HepG2 (cell line): Measurements from ENCODE around the gene TBKBP1. TPM values are rescaled to one million over a fixed set of nuclear protein-coding genes. Genes with fewer than 3 reads are reported as not detected.

Experiments used
- ARNT2 ChIP-seq: sonication (generic); formaldehyde crosslinking; IDR thresholded peaks from 2 replicates; pipeline ENCODE4 v1.8.0; 2022; ENCODE audit warnings: mild to moderate bottlenecking, low read depth, missing genetic modification reagents, moderate library complexity
- IKZF4 ChIP-seq: sonication (generic); formaldehyde crosslinking; IDR thresholded peaks from 2 replicates; pipeline ENCODE4 v1.5.1; 2020; ENCODE audit warnings: borderline replicate concordance, mild to moderate bottlenecking, low read depth, missing genetic modification reagents; ENCODE audit errors: not compliant biosample characterization
- KAT8 ChIP-seq: IDR thresholded peaks from 2 replicates; pipeline ENCODE4 v1.6.1; 2016; ENCODE audit warnings: missing genetic modification reagents, missing compliant biosample characterization
- KDM5A ChIP-seq: fragments of 200-600 bp; sonication (generic); IDR thresholded peaks from 2 replicates; pipeline ENCODE4 v1.7.0; 2018; ENCODE audit warnings: antibody characterized with exemption, mild to moderate bottlenecking, low read length, borderline replicate concordance
- KLF6 ChIP-seq: IDR thresholded peaks from 2 replicates; pipeline ENCODE4 v1.8.0; 2016; ENCODE audit warnings: missing biosample characterization, missing genetic modification reagents
- MAFK ChIP-seq, 2 experiments: IDR thresholded peaks in 1 of 2; conservative IDR thresholded peaks in 1 of 2; 2 replicates each; pipeline ENCODE4 v1.6.1; 2011; ENCODE audit warnings: improper control_type of control experiment in 2 of 2, low read length in 2 of 2
- MBNL3 ChIP-seq: fragments of 250-450 bp; sonication (Bioruptor Pico); conservative IDR thresholded peaks from 2 replicates; pipeline ENCODE4 v1.8.0; 2022; ENCODE audit warnings: mild to moderate bottlenecking, inconsistent platforms
- NR2F2 ChIP-seq: IDR thresholded peaks from 2 replicates; pipeline ENCODE4 v1.6.1; 2012; ENCODE audit warnings: low read depth, inconsistent platforms, borderline replicate concordance
- NR2F6 ChIP-seq, 2 experiments: IDR thresholded peaks; 2 replicates each; pipeline ENCODE4 v1.6.1; 2016; ENCODE audit warnings: antibody characterized with exemption in 1 of 2, mild to moderate bottlenecking in 1 of 2
- RARA ChIP-seq: IDR thresholded peaks from 2 replicates; pipeline ENCODE4 v1.6.1; 2016; ENCODE audit warnings: missing genetic modification reagents, missing compliant biosample characterization
- RBFOX2 ChIP-seq: fragments of 200-400 bp; formaldehyde crosslinking; IDR thresholded peaks from 2 replicates; pipeline ENCODE4 v1.6.1; 2017; ENCODE audit warnings: low read depth, mild to moderate bottlenecking, low read length
- REXO4 ChIP-seq: sonication (generic); formaldehyde crosslinking; IDR thresholded peaks from 2 replicates; pipeline ENCODE4 v1.8.0; 2022; ENCODE audit warnings: missing genetic modification reagents, mild to moderate bottlenecking, borderline replicate concordance
- SP4 ChIP-seq: sonication (generic); formaldehyde crosslinking; IDR thresholded peaks from 2 replicates; pipeline ENCODE4 v1.8.1; 2023; ENCODE audit warnings: mild to moderate bottlenecking, missing genetic modification reagents
- USF2 ChIP-seq, 2 experiments: sonication (generic) in 1 of 2; formaldehyde crosslinking in 1 of 2; IDR thresholded peaks; 2 replicates each; pipeline versions ENCODE4 v1.5.1 to v1.6.1; 2011 to 2020; ENCODE audit warnings: borderline replicate concordance in 1 of 2, low read depth in 1 of 2, low read length in 1 of 2, mild to moderate bottlenecking in 1 of 2, missing genetic modification reagents in 1 of 2, moderate library complexity in 1 of 2
- ZFAT ChIP-seq: sonication (generic); formaldehyde crosslinking; conservative IDR thresholded peaks from 2 replicates; pipeline ENCODE4 v1.8.1; 2023; ENCODE audit warnings: missing genetic modification reagents, inconsistent platforms
- ZFP37 ChIP-seq: sonication (generic); formaldehyde crosslinking; IDR thresholded peaks from 2 replicates; pipeline ENCODE4 v1.4.0; 2020; ENCODE audit warnings: missing genetic modification reagents, borderline replicate concordance
- ZKSCAN8 ChIP-seq: IDR thresholded peaks from 2 replicates; pipeline ENCODE4 v1.6.1; 2016; ENCODE audit warnings: borderline replicate concordance, missing genetic modification reagents, missing compliant biosample characterization
- ZNF136 ChIP-seq: sonication (generic); formaldehyde crosslinking; IDR thresholded peaks from 2 replicates; pipeline ENCODE4 v1.8.1; 2022; ENCODE audit warnings: low read depth, mild to moderate bottlenecking, moderate library complexity, missing genetic modification reagents
- ZNF333 ChIP-seq: sonication (generic); formaldehyde crosslinking; IDR thresholded peaks from 2 replicates; pipeline ENCODE4 v1.4.0; 2020; ENCODE audit warnings: mild to moderate bottlenecking, missing genetic modification reagents, borderline replicate concordance
- ZNF562 ChIP-seq: sonication (generic); formaldehyde crosslinking; IDR thresholded peaks from 2 replicates; pipeline ENCODE4 v1.8.0; 2022; ENCODE audit warnings: missing genetic modification reagents, borderline replicate concordance
- ZNF652 ChIP-seq: IDR thresholded peaks from 2 replicates; pipeline ENCODE4 v1.6.1; 2016; ENCODE audit warnings: low read depth, borderline replicate concordance
- ZNF674 ChIP-seq: sonication (generic); formaldehyde crosslinking; IDR thresholded peaks from 2 replicates; pipeline ENCODE4 v1.5.0; 2020; ENCODE audit warnings: low read depth, mild to moderate bottlenecking, missing genetic modification reagents
- ZNF782 ChIP-seq: sonication (generic); formaldehyde crosslinking; IDR thresholded peaks from 2 replicates; pipeline ENCODE4 v1.4.0; 2020; ENCODE audit warnings: missing genetic modification reagents, mild to moderate bottlenecking, borderline replicate concordance
- ZNF841 ChIP-seq: sonication (generic); formaldehyde crosslinking; IDR thresholded peaks from 2 replicates; pipeline ENCODE4 v1.8.1; 2023; ENCODE audit warnings: missing genetic modification reagents, borderline replicate concordance
- ZNF883 ChIP-seq: sonication (generic); formaldehyde crosslinking; IDR thresholded peaks from 2 replicates; pipeline ENCODE4 v1.5.1; 2020; ENCODE audit warnings: mild to moderate bottlenecking, missing genetic modification reagents; ENCODE audit errors: not compliant biosample characterization
- polyA plus RNA-seq, 8 experiments: library from polyadenylated mRNA; depleted of rRNA in 3 of 8; stranded (reverse) in 7 of 8; unstranded in 1 of 8; fragments of >200 nt; fragmentation: Illumina TruSeq in 4 of 8; extraction: Trizol in 4 of 8; gene quantifications; 2 replicates each; pipeline versions ENCODE4 v1.2.1 to v1.2.3, GENCODE V29; 2011 to 2016; ENCODE audit warnings: low read depth in 4 of 8, missing spikeins in 1 of 8, mixed read lengths in 1 of 8; ENCODE audit not compliant: insufficient read depth in 1 of 8
- total RNA-seq, 5 experiments: library from RNA; depleted of rRNA; stranded (reverse); fragments of >200 nt; fragmentation: Illumina TruSeq; extraction: Trizol; gene quantifications; 2 replicates each; pipeline ENCODE4 v1.2.3, GENCODE V29; 2016; ENCODE audit warnings: low read depth in 1 of 5
- TF ChIP-seq, protein P1 (sequence below): sonication (generic); formaldehyde crosslinking; conservative IDR thresholded peaks from 2 replicates; pipeline ENCODE4 v1.4.0; 2020; ENCODE audit warnings: missing genetic modification reagents
- TF ChIP-seq, protein P2 (sequence below): sonication (generic); formaldehyde crosslinking; IDR thresholded peaks from 2 replicates; pipeline ENCODE4 v1.5.1; 2020; ENCODE audit warnings: missing genetic modification reagents, mild to moderate bottlenecking, borderline replicate concordance

The TBKBP1 gene
- total and polyA plus RNA-seq, 2 of the 13 experiments (the other 11 are each of a cell fraction or from before 2014, with no cell fraction given), result 2.6 to 7.0 TPM

GRCh38 chr17:47649972-47650524, 43.9 kb upstream of the TBKBP1 start (continued):
- TF ChIP-seq ZNF883 (CRISPR knock-in tag), result peak; percentile 13
- 0 out of 2 replicates have a peak, but pooled peaks have one; percentile 77 for TF ChIP-seq ZNF562
- no peak for TF ChIP-seq RARA (CRISPR knock-in tag)
- TF ChIP-seq KLF6 (CRISPR knock-in tag), result no peak
- no peak; the same call in 1 of the 2 replicates for TF ChIP-seq REXO4 (CRISPR knock-in tag)
- TF ChIP-seq ZFAT (CRISPR knock-in tag), result no peak
- TF ChIP-seq ZNF841 (CRISPR knock-in tag), result peak; percentile 68; the same call in 1 of the 2 replicates
- TF ChIP-seq NR2F2, result peak; percentile 14; the same call in 1 of the 2 replicates
- TF ChIP-seq MAFK (conservative IDR thresholded peaks at IDR 0.05 in 1 of 2, IDR thresholded peaks at IDR 0.05 in 1 of 2; ENCODE audit: low read length in 2 of 2), result no peak
- TF ChIP-seq, protein P1, sequence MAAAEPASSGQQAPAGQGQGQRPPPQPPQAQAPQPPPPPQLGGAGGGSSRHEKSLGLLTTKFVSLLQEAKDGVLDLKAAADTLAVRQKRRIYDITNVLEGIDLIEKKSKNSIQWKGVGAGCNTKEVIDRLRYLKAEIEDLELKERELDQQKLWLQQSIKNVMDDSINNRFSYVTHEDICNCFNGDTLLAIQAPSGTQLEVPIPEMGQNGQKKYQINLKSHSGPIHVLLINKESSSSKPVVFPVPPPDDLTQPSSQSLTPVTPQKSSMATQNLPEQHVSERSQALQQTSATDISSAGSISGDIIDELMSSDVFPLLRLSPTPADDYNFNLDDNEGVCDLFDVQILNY (CRISPR knock-in tag), result no peak
- peak; percentile 5; the same call in 1 of the 2 replicates for TF ChIP-seq NR2F6 (IDR thresholded peaks at IDR 0.05)
- TF ChIP-seq NR2F6 (CRISPR knock-in tag; IDR thresholded peaks at IDR 0.05), result no peak
- TF ChIP-seq IKZF4 (CRISPR knock-in tag), result peak; percentile 5
- no peak for TF ChIP-seq USF2 (IDR thresholded peaks at IDR 0.05; ENCODE audit: low read depth, low read length)
- no peak for TF ChIP-seq USF2 (CRISPR knock-in tag; IDR thresholded peaks at IDR 0.05; ENCODE audit: borderline replicate concordance)
- no peak for TF ChIP-seq SP4 (CRISPR knock-in tag)
- no peak for TF ChIP-seq ZFP37 (CRISPR knock-in tag)
- peak; percentile 56; the same call in 1 of the 2 replicates for TF ChIP-seq RBFOX2
- no peak for TF ChIP-seq ZNF136 (CRISPR knock-in tag)
- TF ChIP-seq, protein P2, sequence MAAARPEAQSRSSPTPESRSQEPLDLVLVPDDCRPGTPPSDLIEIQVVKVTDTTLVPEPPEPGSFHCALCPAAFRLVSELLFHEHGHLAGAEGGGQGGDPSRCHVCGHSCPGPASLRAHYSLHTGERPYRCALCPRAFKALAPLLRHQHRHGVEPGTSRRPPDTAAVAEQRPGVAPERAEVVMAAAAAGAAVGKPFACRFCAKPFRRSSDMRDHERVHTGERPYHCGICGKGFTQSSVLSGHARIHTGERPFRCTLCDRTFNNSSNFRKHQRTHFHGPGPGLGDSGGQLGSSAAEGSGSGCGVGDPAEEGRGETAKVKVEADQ (CRISPR knock-in tag), result no peak
- TF ChIP-seq ZNF652 (CRISPR knock-in tag), result no peak
- no peak for TF ChIP-seq ZNF782 (CRISPR knock-in tag)
- no peak for TF ChIP-seq ZNF674 (CRISPR knock-in tag)
- TF ChIP-seq ZKSCAN8 (CRISPR knock-in tag), result no peak
- TF ChIP-seq ZNF333 (CRISPR knock-in tag), result peak; percentile 7; the same call in 1 of the 2 replicates
- no peak for TF ChIP-seq KAT8 (CRISPR knock-in tag)
- no peak for TF ChIP-seq MBNL3 (CRISPR knock-in tag)
- no peak for TF ChIP-seq KDM5A
- TF ChIP-seq ARNT2 (CRISPR knock-in tag), result no peak
